Tibial artery (tissue), 4 donors: ENCODE data around the gene CEP97.
"Not testable (repeated sequence)": the region's sequence is repeated elsewhere in the genome, so short reads cannot be mapped to it uniquely, and the experiment has no call there.

Experiments used
- DNase-seq, 2 donors: peaks; one replicate each; pipeline ENCODE4 v3.0.0-alpha.2; 2019
- H3K27ac ChIP-seq, 2 donors: fragments of 200-600 bp; sonication (generic) in 1 of 2; 1 replicate in 1 of 2; 2 replicates in 1 of 2; pipeline ENCODE4 v1.5.1; 2018 to 2019; ENCODE audit warnings: mild to moderate bottlenecking in 1 of 2
- H3K27me3 ChIP-seq, 2 donors: fragments of 200-600 bp; sonication (generic) in 1 of 2; one replicate each; pipeline versions ENCODE4 v1.5.1 to v1.6.0; 2016 to 2019
- H3K36me3 ChIP-seq, 3 donors: fragments of 200-600 bp; sonication (generic) in 2 of 3; one replicate each; pipeline ENCODE4 v1.5.1; 2016 to 2019; ENCODE audit warnings: mild to moderate bottlenecking in 2 of 3
- H3K4me1 ChIP-seq, 4 donors: fragments of 200-600 bp; sonication (generic) in 2 of 4; 1 replicate in 3 of 4; 2 replicates in 1 of 4; pipeline ENCODE4 v1.5.1; 2016 to 2019
- H3K4me3 ChIP-seq, 2 donors: fragments of 200-600 bp; sonication (generic) in 1 of 2; 1 replicate in 1 of 2; 2 replicates in 1 of 2; pipeline ENCODE4 v1.5.1; 2018 to 2019; ENCODE audit warnings: mild to moderate bottlenecking in 2 of 2
- H3K9me3 ChIP-seq, 3 donors: fragments of 200-600 bp; sonication (generic) in 1 of 3; one replicate each; pipeline ENCODE4 v1.5.1; 2016 to 2019
- CTCF ChIP-seq, 2 experiments: fragments of 200-600 bp in 1 of 2; fragments of 450-650 bp in 1 of 2; IDR thresholded peaks; one replicate each; pipeline ENCODE4 v1.5.1; 2017 to 2019; ENCODE audit warnings: antibody characterized with exemption in 2 of 2, mild to moderate bottlenecking in 1 of 2, moderate library complexity in 1 of 2
- intact Hi-C: fragments of 100-400 bp; cut with DNase I; formaldehyde crosslinking; loops from one replicate; pipeline ENCODE4 v1.15.0; 2023; ENCODE audit warnings: low total_unique reads

The CEP97 gene

GRCh38 chr3:101744811-101745210 is 20.4 kb downstream of the CEP97 start:
- H3K27me3 ChIP-seq, result no peaks in the 10 kb centered on the region
- intact Hi-C loops, result no loop called here
- no peak for DNase-seq
- H3K36me3 ChIP-seq, result no peaks in the 10 kb centered on the region
- no peak overlapping the region for H3K27ac ChIP-seq
- no peak for TF ChIP-seq CTCF (IDR thresholded peaks at IDR 0.05)
- no peaks in the 10 kb centered on the region for H3K4me1 ChIP-seq
- no peak overlapping the region for H3K4me3 ChIP-seq
- no peaks in the 10 kb centered on the region for H3K9me3 ChIP-seq

- DNase-seq, H3K9me3 ChIP-seq, H3K27ac ChIP-seq, H3K4me1 ChIP-seq, H3K4me3 ChIP-seq, intact Hi-C loops, H3K27me3 ChIP-seq, H3K36me3 ChIP-seq: not testable (repeated sequence)
Observed at GRCh38 chr3:101745934-101746333, 21.5 kb downstream of the CEP97 start.

GRCh38 chr3:101753386-101754113 is 29.1 kb downstream of the CEP97 start:
- H3K9me3 ChIP-seq, H3K4me3 ChIP-seq, H3K4me1 ChIP-seq, H3K27me3 ChIP-seq, DNase-seq, H3K27ac ChIP-seq, intact Hi-C loops: not testable (repeated sequence)
- H3K36me3 ChIP-seq, result peaks cover 14 to 40% (median 35%) of the 10 kb centered on the region in 3 donors

- H3K36me3 ChIP-seq, result peaks cover 14 to 49% (median 48%) of the 10 kb centered on the region in 3 donors
- intact Hi-C loops, result no loop called here
Observed at GRCh38 chr3:101758224-101758623, 33.8 kb downstream of the CEP97 start.

GRCh38 chr3:101762041-101762646 is 37.7 kb downstream of the CEP97 start:
- Histone ChIP-seq H3K9me3 (no peaks in the 10 kb centered on the region), H3K36me3 (peaks cover 13 to 47% (median 37%) of the 10 kb centered on the region in 3 donors), H3K4me1 (peaks cover 0 to 3% (median 0%) of the 10 kb centered on the region in 4 donors), H3K27me3 (no peaks in the 10 kb centered on the region), H3K27ac (no peak overlapping the region), H3K4me3 (no peak overlapping the region)
- no peak for TF ChIP-seq CTCF (IDR thresholded peaks at IDR 0.05)
- no peak for DNase-seq
- intact Hi-C loops, result no loop called here

More at GRCh38 chr3:101758224-101758623, 33.8 kb downstream of the CEP97 start:
- no peaks in the 10 kb centered on the region for H3K9me3 ChIP-seq
- H3K27ac ChIP-seq, result no peak overlapping the region
- no peaks in the 10 kb centered on the region for H3K27me3 ChIP-seq
- H3K4me3 ChIP-seq, result no peak overlapping the region
- no peak for DNase-seq
- no peaks in the 10 kb centered on the region for H3K4me1 ChIP-seq
- no peak for TF ChIP-seq CTCF (IDR thresholded peaks at IDR 0.05)

GRCh38 chr3:101777745-101778281 is 53.4 kb downstream of the CEP97 start:
- Histone ChIP-seq H3K4me1 (peaks cover 0 to 31% (median 21%) of the 10 kb centered on the region in 4 donors), H3K27ac (peak overlapping the region; percentile 91 to 93)
- H3K27me3 ChIP-seq, H3K9me3 ChIP-seq, DNase-seq, H3K4me3 ChIP-seq, H3K36me3 ChIP-seq: not testable (repeated sequence)
- intact Hi-C loops, result loop anchor here (5.0 kb wide), 1 partner anchor 51 kb away; no protein-coding TSS in a partner anchor
